CD14-positive monocyte (primary cell): ENCODE data around the gene TEX38. TPM values are rescaled to one million over a fixed set of nuclear protein-coding genes. Genes with fewer than 3 reads are reported as not detected.
A peak's percentile ranks its signal among the peaks of the same experiment; 100 is the strongest.

Experiments used
- DNase-seq, 3 donors: peaks; one replicate each; pipeline ENCODE4 v3.0.0-alpha.2; 2011 to 2022
- H2AFZ ChIP-seq: 2 replicates; pipeline ENCODE4 v1.6.0; 2012; ENCODE audit warnings: mild to moderate bottlenecking, low read depth, low read length, inconsistent platforms; ENCODE audit not compliant: insufficient read depth, poor library complexity, severe bottlenecking
- H3K27ac ChIP-seq, 2 donors: 1 replicate in 1 of 2; 2 replicates in 1 of 2; pipeline ENCODE4 v1.5.1; 2012 to 2013; ENCODE audit warnings: low read length in 2 of 2, control low read depth in 1 of 2, inconsistent platforms in 1 of 2, low read depth in 1 of 2, mild to moderate bottlenecking in 1 of 2
- H3K27me3 ChIP-seq, 2 donors: one replicate each; pipeline versions ENCODE4 v1.6.0 to v1.6.1; 2011 to 2013; ENCODE audit warnings: low read length in 2 of 2; ENCODE audit not compliant: control insufficient read depth in 2 of 2, insufficient read depth in 2 of 2
- H3K36me3 ChIP-seq, 2 donors: replicated peaks in 1 of 2; 1 replicate in 1 of 2; 2 replicates in 1 of 2; pipeline versions ENCODE4 v1.5.1 to v1.6.1; 2012 to 2013; ENCODE audit warnings: low read length in 2 of 2, control low read depth in 1 of 2, inconsistent platforms in 1 of 2, mild to moderate bottlenecking in 1 of 2; ENCODE audit not compliant: insufficient read depth in 2 of 2, control insufficient read depth in 1 of 2
- H3K4me1 ChIP-seq, 2 donors: 1 replicate in 1 of 2; 2 replicates in 1 of 2; pipeline versions ENCODE4 v1.5.1 to v1.6.1; 2012 to 2013; ENCODE audit warnings: low read length in 2 of 2, control low read depth in 1 of 2, inconsistent platforms in 1 of 2, mild to moderate bottlenecking in 1 of 2, moderate library complexity in 1 of 2; ENCODE audit not compliant: insufficient read depth in 2 of 2, control insufficient read depth in 1 of 2
- H3K4me2 ChIP-seq: replicated peaks from 2 replicates; pipeline ENCODE3; 2012; ENCODE audit warnings: low read length, moderate library complexity, mild to moderate bottlenecking; ENCODE audit not compliant: poor library complexity, severe bottlenecking; ENCODE audit errors: extremely low read depth
- H3K4me3 ChIP-seq, 3 experiments: fragments of 200-600 bp in 1 of 3; sonication (generic) in 1 of 3; replicated peaks in 1 of 3; 1 replicate in 2 of 3; 2 replicates in 1 of 3; pipeline ENCODE4 v1.5.1; 2011 to 2013; ENCODE audit warnings: low read length in 3 of 3, mild to moderate bottlenecking in 3 of 3, control low read depth in 2 of 3, low read depth in 2 of 3, inconsistent platforms in 1 of 3, moderate library complexity in 1 of 3
- H3K79me2 ChIP-seq: 2 replicates; pipeline ENCODE4 v1.6.0; 2012; ENCODE audit warnings: mild to moderate bottlenecking, control low read depth, inconsistent platforms, low read length, moderate library complexity; ENCODE audit not compliant: insufficient read depth
- H3K9ac ChIP-seq: 2 replicates; pipeline ENCODE4 v1.6.0; 2017; ENCODE audit warnings: low read length, mild to moderate bottlenecking; ENCODE audit not compliant: insufficient read depth, poor library complexity, severe bottlenecking
- H3K9me3 ChIP-seq, 2 donors: replicated peaks in 1 of 2; 1 replicate in 1 of 2; 2 replicates in 1 of 2; pipeline versions ENCODE4 v1.5.1 to v1.6.1; 2012 to 2013; ENCODE audit warnings: low read length in 2 of 2, control low read depth in 1 of 2; ENCODE audit not compliant: control insufficient read depth in 1 of 2, insufficient read depth in 1 of 2
- H4K20me1 ChIP-seq: 2 replicates; pipeline ENCODE4 v1.6.0; 2012; ENCODE audit warnings: mild to moderate bottlenecking, low read length, control low read depth, moderate library complexity; ENCODE audit not compliant: insufficient read depth
- H3K27ac Mint-ChIP-seq, 7 donors: one replicate each; pipeline ENCODE4 v1.8.0; 2020; ENCODE audit warnings: mild to moderate bottlenecking in 7 of 7, mixed read lengths in 7 of 7, moderate library complexity in 6 of 7, inconsistent platforms in 2 of 7
- H3K27me3 Mint-ChIP-seq, 3 donors: one replicate each; pipeline ENCODE4 v1.8.0; 2021 to 2022; ENCODE audit warnings: low read depth in 3 of 3, mild to moderate bottlenecking in 3 of 3, mixed read lengths in 3 of 3, moderate library complexity in 3 of 3, inconsistent platforms in 1 of 3
- H3K36me3 Mint-ChIP-seq, 2 donors: one replicate each; pipeline ENCODE4 v1.8.0; 2020; ENCODE audit warnings: mixed read lengths in 2 of 2, inconsistent platforms in 1 of 2, mild to moderate bottlenecking in 1 of 2
- H3K4me1 Mint-ChIP-seq: one replicate; pipeline ENCODE4 v1.8.0; 2020; ENCODE audit warnings: mild to moderate bottlenecking, mixed read lengths
- H3K4me3 Mint-ChIP-seq, 2 donors: one replicate each; pipeline ENCODE4 v1.8.0; 2020; ENCODE audit warnings: mild to moderate bottlenecking in 2 of 2, mixed read lengths in 2 of 2, moderate library complexity in 1 of 2
- H3K9me3 Mint-ChIP-seq, 7 donors: one replicate each; pipeline ENCODE4 v1.8.0; 2020 to 2022; ENCODE audit warnings: mixed read lengths in 7 of 7, mild to moderate bottlenecking in 6 of 7, moderate library complexity in 6 of 7, inconsistent platforms in 2 of 7
- CTCF ChIP-seq: fragments of 200-600 bp; IDR thresholded peaks from one replicate; pipeline ENCODE4 v1.8.0; 2022; ENCODE audit warnings: antibody characterized with exemption, mild to moderate bottlenecking
- WGBS: methylation state at CpG from one replicate; pipeline ENCODE4 v1.1.5; 2013; ENCODE audit warnings: missing lambda C conversion rate; ENCODE audit not compliant: insufficient coverage; 5-methylcytosine and 5-hydroxymethylcytosine counted together
- intact Hi-C, 2 donors: fragments of 100-400 bp; cut with micrococcal nuclease; formaldehyde crosslinking; loops; one replicate each; pipeline versions ENCODE4 v1.15.0 to v1.15.1; 2023
- polyA plus RNA-seq, 3 donors: library from polyadenylated mRNA; depleted of rRNA in 1 of 3; unstranded in 2 of 3; stranded (reverse) in 1 of 3; fragments of 300-500 nt in 2 of 3; fragments of >200 nt in 1 of 3; fragmentation: Illumina TruSeq in 2 of 3; gene quantifications; 1 replicate in 2 of 3; 2 replicates in 1 of 3; pipeline ENCODE4 v1.2.3, GENCODE V29; 2012 to 2021

Gene TEX38
- polyA plus RNA-seq, 3 donors = not detected

- peaks cover 2 to 4% of the 10 kb centered on the region in 2 donors for H3K4me1 ChIP-seq
- H3K4me3 ChIP-seq = no peak overlapping the region
- TF ChIP-seq CTCF = no peak
- H3K27me3 ChIP-seq = no peaks in the 10 kb centered on the region
- peaks cover under 1% of the 10 kb centered on the region for H3K79me2 ChIP-seq
- H3K9me3 Mint-ChIP-seq = no peaks in the 10 kb centered on the region
- WGBS = 81% methylated on average over 8 of the region's 8 CpGs
- DNase-seq = no peak
- peaks cover 46 to 55% of the 10 kb centered on the region in 2 donors for H3K36me3 Mint-ChIP-seq
- H3K4me1 Mint-ChIP-seq = peaks cover under 1% of the 10 kb centered on the region
- H2AFZ ChIP-seq = no peak overlapping the region
- H3K27me3 Mint-ChIP-seq = no peaks in the 10 kb centered on the region
- no peak overlapping the region for H3K4me3 Mint-ChIP-seq
- H3K9ac ChIP-seq = no peak overlapping the region
- no peaks in the 10 kb centered on the region for H4K20me1 ChIP-seq
- no peaks in the 10 kb centered on the region for H3K9me3 ChIP-seq
- intact Hi-C loops = no loop called here
- H3K27ac Mint-ChIP-seq = peak overlapping the region in 1 of 7 donors; percentile 30
- no peak overlapping the region for H3K4me2 ChIP-seq
- no peak overlapping the region for H3K27ac ChIP-seq
- H3K36me3 ChIP-seq = peaks cover 37 to 50% of the 10 kb centered on the region in 2 donors
These were observed 1.0 kb downstream of the TEX38 start for GRCh38 chr1:46672696-46673095.

DNA sequence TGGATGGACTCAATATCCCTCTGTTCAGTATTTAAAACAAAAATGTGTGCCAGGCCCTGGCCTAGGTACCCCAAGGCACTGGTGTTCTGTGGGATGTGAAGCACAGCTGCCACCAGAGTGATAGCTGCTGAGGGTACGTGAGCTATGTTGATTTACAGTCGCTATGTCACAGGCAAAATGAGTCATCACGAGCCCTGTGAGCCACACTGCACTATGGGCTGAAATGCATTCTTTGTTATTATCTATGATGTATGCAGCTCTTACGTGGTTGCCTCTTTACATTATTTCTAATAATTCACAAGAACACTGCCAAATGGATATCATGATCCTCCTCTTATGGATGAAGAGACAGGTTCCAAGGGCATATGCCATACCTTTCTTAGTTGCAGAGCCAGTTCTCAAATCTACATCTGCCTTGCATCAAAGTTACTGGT lies 2.1 kb downstream of the TEX38 start:
- intact Hi-C loops = no loop called here
- no peak overlapping the region for H3K27ac Mint-ChIP-seq
- H2AFZ ChIP-seq = no peak overlapping the region
- H3K4me2 ChIP-seq = no peak overlapping the region
- H3K4me1 ChIP-seq = no peaks in the 10 kb centered on the region
- H3K9me3 ChIP-seq = no peaks in the 10 kb centered on the region
- H3K36me3 Mint-ChIP-seq = peaks cover 56 to 65% of the 10 kb centered on the region in 2 donors
- H3K79me2 ChIP-seq = no peaks in the 10 kb centered on the region
- DNase-seq = no peak
- H3K27ac ChIP-seq = no peak overlapping the region
- 50% methylated on average over 2 of the region's 4 CpGs for WGBS
- no peaks in the 10 kb centered on the region for H3K4me1 Mint-ChIP-seq
- H3K27me3 ChIP-seq = no peaks in the 10 kb centered on the region
- no peak overlapping the region for H3K4me3 Mint-ChIP-seq
- H4K20me1 ChIP-seq = no peaks in the 10 kb centered on the region
- no peaks in the 10 kb centered on the region for H3K9me3 Mint-ChIP-seq
- H3K36me3 ChIP-seq = peaks cover 46 to 61% of the 10 kb centered on the region in 2 donors
- H3K27me3 Mint-ChIP-seq = no peaks in the 10 kb centered on the region
- H3K9ac ChIP-seq = no peak overlapping the region
- TF ChIP-seq CTCF = no peak
- H3K4me3 ChIP-seq = no peak overlapping the region
